HCT116 (cell line): Measurements from ENCODE around the gene CAMK2D. TPM values are rescaled to one million over a fixed set of nuclear protein-coding genes. Genes with fewer than 3 reads are reported as not detected.

ENCODE experiments used
- ATAC-seq: fragments of 200-7000 bp; cut with Tn5 transposase; 2 replicates; pipeline ENCODE4 v1.9.1; 2020; ENCODE audit warnings: mild to moderate bottlenecking, moderate library complexity
- BruUV-seq: library from RNA; stranded (reverse); fragments of 400-500 nt; replicated peaks from 2 replicates; lab custom pipeline; 2021; lab: Mats Ljungman, UMichigan
- CTCF ChIA-PET: fragments of 300-600 bp; sonication (Branson Sonifier 250); formaldehyde crosslinking; loops from one replicate; lab custom pipeline; 2021; ENCODE audit warnings: antibody characterized with exemption; lab: Charles Lee
- POLR2A ChIA-PET: fragments of 300-600, 350-600 bp; sonication (Branson Sonifier 250); formaldehyde crosslinking; loops from one replicate; lab custom pipeline; 2021; ENCODE audit warnings: antibody characterized with exemption; lab: Charles Lee
- RAD21 ChIA-PET, 2 experiments: fragments of 300-600 bp; sonication (Branson Sonifier 250); formaldehyde crosslinking; loops; one replicate each; lab custom pipeline; 2023; ENCODE audit warnings: low total read pairs in 2 of 2; ENCODE audit not compliant: uncharacterized antibody in 2 of 2, unreplicated experiment in 2 of 2, low non-redundant PET in 1 of 2; lab: Charles Lee
- DNase-seq: peaks from one replicate; pipeline ENCODE4 v3.0.0-alpha.2; 2010; ENCODE audit warnings: low read depth, low spot score
- H2AFZ ChIP-seq: fragments of 200-600 bp; shearing (Covaris generic), sonication (generic); 2 replicates; pipeline ENCODE4 v1.6.1; 2017; ENCODE audit warnings: low read depth, mixed run types, mixed read lengths, antibody characterized with exemption, low read length; ENCODE audit not compliant: poor library complexity, severe bottlenecking
- H3K27ac ChIP-seq: 2 replicates; pipeline ENCODE4 v1.5.1; 2012; ENCODE audit warnings: low read depth, low read length
- H3K27me3 ChIP-seq: fragments of 200-600 bp; sonication (generic); 2 replicates; pipeline ENCODE4 v1.6.1; 2016; ENCODE audit warnings: mixed run types, low read length, mixed read lengths; ENCODE audit not compliant: insufficient read depth
- H3K36me3 ChIP-seq, 2 experiments: fragments of 200-500 bp in 1 of 2; fragments of 200-600 bp in 1 of 2; sonication (Bioruptor generic) in 1 of 2; sonication (generic) in 1 of 2; 2 replicates each; pipeline versions ENCODE4 v1.5.1 to v1.6.1; 2014 to 2016; ENCODE audit warnings: low read length in 2 of 2, inconsistent platforms in 1 of 2, mixed read lengths in 1 of 2, mixed run types in 1 of 2; ENCODE audit not compliant: insufficient read depth in 2 of 2, control insufficient read depth in 1 of 2
- H3K4me1 ChIP-seq, 2 experiments: fragments of 200-600 bp in 1 of 2; sonication (generic) in 1 of 2; 2 replicates each; pipeline versions ENCODE4 v1.5.1 to v1.6.1; 2012 to 2017; ENCODE audit warnings: low read length in 2 of 2, inconsistent platforms in 1 of 2, mild to moderate bottlenecking in 1 of 2, mixed read lengths in 1 of 2, mixed run types in 1 of 2, moderate library complexity in 1 of 2; ENCODE audit not compliant: insufficient read depth in 2 of 2, control insufficient read depth in 1 of 2
- H3K4me2 ChIP-seq: fragments of 200-600 bp; sonication (generic); 2 replicates; pipeline ENCODE4 v1.6.1; 2017; ENCODE audit warnings: mixed run types, low read length, mixed read lengths
- H3K4me3 ChIP-seq, 2 experiments: fragments of 200-600 bp in 1 of 2; sonication (generic) in 1 of 2; replicated peaks in 1 of 2; 2 replicates each; pipeline ENCODE4 v1.5.1; 2011 to 2016; ENCODE audit warnings: low read length in 2 of 2, control low read depth in 1 of 2, low read depth in 1 of 2, mild to moderate bottlenecking in 1 of 2, mixed read lengths in 1 of 2, mixed run types in 1 of 2
- H3K79me2 ChIP-seq: fragments of 200-600 bp; sonication (generic); 2 replicates; pipeline ENCODE4 v1.6.1; 2017; ENCODE audit warnings: mild to moderate bottlenecking, mixed run types, low read length, moderate library complexity, mixed read lengths; ENCODE audit not compliant: insufficient read depth
- H3K9ac ChIP-seq: fragments of 200-600 bp; sonication (generic); 2 replicates; pipeline ENCODE4 v1.6.1; 2016; ENCODE audit warnings: low read length, mixed read lengths
- H3K9me2 ChIP-seq: fragments of 200-600 bp; sonication (generic), shearing (Covaris generic); 2 replicates; pipeline ENCODE4 v1.6.1; 2017; ENCODE audit warnings: mixed run types, mild to moderate bottlenecking, moderate library complexity; ENCODE audit not compliant: insufficient read depth
- H3K9me3 ChIP-seq, 2 experiments: fragments of 200-500 bp in 1 of 2; fragments of 200-600 bp in 1 of 2; sonication (Bioruptor generic) in 1 of 2; sonication (generic) in 1 of 2; 2 replicates each; pipeline ENCODE4 v1.6.1; 2014 to 2017; ENCODE audit warnings: low read length in 2 of 2, mixed read lengths in 2 of 2, inconsistent platforms in 1 of 2, low read depth in 1 of 2, mild to moderate bottlenecking in 1 of 2, mixed run types in 1 of 2, moderate library complexity in 1 of 2; ENCODE audit not compliant: control insufficient read depth in 1 of 2, insufficient read depth in 1 of 2
- H4K20me1 ChIP-seq: fragments of 200-600 bp; sonication (generic), shearing (Covaris generic); 2 replicates; pipeline ENCODE4 v1.6.1; 2017; ENCODE audit warnings: mixed run types, mild to moderate bottlenecking, moderate library complexity; ENCODE audit not compliant: insufficient read depth
- EGR1 ChIP-seq: IDR thresholded peaks from 2 replicates; pipeline ENCODE4 v1.6.1; 2012; ENCODE audit warnings: low read depth
- JUND ChIP-seq: IDR thresholded peaks from 2 replicates; pipeline ENCODE4 v1.6.1; 2012
- POLR2AphosphoS5 ChIP-seq: IDR thresholded peaks from 2 replicates; pipeline ENCODE4 v1.6.1; 2011; ENCODE audit warnings: mild to moderate bottlenecking, low read depth, low read length, moderate library complexity
- RAD21 ChIP-seq: IDR thresholded peaks from 2 replicates; pipeline ENCODE4 v1.6.1; 2012; ENCODE audit warnings: low read depth, mild to moderate bottlenecking
- ZFX ChIP-seq: fragments of 450-650 bp; IDR thresholded peaks from 2 replicates; pipeline ENCODE4 v1.6.1; 2017
- intact Hi-C: fragments of 100-400 bp; cut with micrococcal nuclease; formaldehyde crosslinking; loops from 2 replicates; pipeline ENCODE4 v1.10.0; 2022
- total RNA-seq: library from RNA; stranded (reverse); gene quantifications from one replicate; pipeline ENCODE4 v1.2.1, GENCODE V29; 2021; ENCODE audit not compliant: unreplicated experiment

CAMK2D gene
- total RNA-seq, 1 experiment from 2014 or later = 67.0 TPM

- ChIA-PET POLR2A (no interaction called here), RAD21 (no interaction called here), CTCF (interaction anchor here (1.2 kb wide), 1 partner anchor 19 kb away, joined by 4 read pairs; no protein-coding TSS in a partner anchor)
- Histone ChIP-seq H3K4me3 (no peak overlapping the region), H3K4me2 (no peak overlapping the region), H3K9me3 (no peaks in the 10 kb centered on the region), H4K20me1 (no peaks in the 10 kb centered on the region), H3K27ac (no peak overlapping the region), H3K9ac (no peak overlapping the region), H3K79me2 (no peaks in the 10 kb centered on the region), H2AFZ (no peak overlapping the region), H3K4me1 (peaks cover 20 to 37% of the 10 kb centered on the region in 2 experiments; a peak in 3 of 4 replicates), H3K36me3 (no peaks in the 10 kb centered on the region), H3K27me3 (no peaks in the 10 kb centered on the region), H3K9me2 (no peaks in the 10 kb centered on the region; the same call in 1 of the 2 replicates)
- no TSS peak for BruUV-seq
- intact Hi-C loops = no loop called here
- ATAC-seq (no peak), DNase-seq (no peak)
- TF ChIP-seq EGR1 = no peak
- TF ChIP-seq JUND = no peak
- no peak for TF ChIP-seq RAD21
Measured at GRCh38 chr4:113566015-113566795, 195.3 kb downstream of the CAMK2D start.

GRCh38 chr4:113565702-113566012 lies 195.9 kb downstream of the CAMK2D start:
- Histone ChIP-seq H3K4me2 (peak overlapping the region; percentile 15; the same call in 1 of the 2 replicates), H3K27me3 (no peaks in the 10 kb centered on the region), H3K79me2 (no peaks in the 10 kb centered on the region), H4K20me1 (no peaks in the 10 kb centered on the region), H3K4me3 (no peak overlapping the region), H3K9me3 (no peaks in the 10 kb centered on the region), H3K4me1 (peaks cover 22 to 42% of the 10 kb centered on the region in 2 experiments; a peak in 3 of 4 replicates), H3K9ac (no peak overlapping the region), H3K27ac (no peak overlapping the region), H2AFZ (no peak overlapping the region)
- intact Hi-C loops = no loop called here
- no TSS peak for BruUV-seq
- POLR2A ChIA-PET = no interaction called here
- ATAC-seq (no peak), DNase-seq (no peak)
- RAD21 ChIA-PET = interaction anchor here in 1 of 2 experiments (1.1 kb wide), 1 partner anchor 19 kb away, joined by 4 read pairs; no protein-coding TSS in a partner anchor
- CTCF ChIA-PET = interaction anchor here (1.2 kb wide), 1 partner anchor 18 kb away, joined by 4 read pairs; no protein-coding TSS in a partner anchor
- no peak for TF ChIP-seq POLR2AphosphoS5
- TF ChIP-seq ZFX = no peak
- TF ChIP-seq, all 23 proteins: peak for 0
- no peaks in the 10 kb centered on the region; the same call in 1 of the 2 replicates for H3K9me2 ChIP-seq
- no peaks in the 10 kb centered on the region for H3K36me3 ChIP-seq
